ENCODE data around the gene ARID1B. TPM values are rescaled to one million over a fixed set of nuclear protein-coding genes. Genes with fewer than 3 reads are reported as not detected.

ARID1B gene
- total and polyA plus RNA-seq, 9 of the 15 experiments (the other 6 are each of a cell fraction or from before 2014, with no cell fraction given), result 12.5 to 50.5 (median 25.8) TPM

DNA sequence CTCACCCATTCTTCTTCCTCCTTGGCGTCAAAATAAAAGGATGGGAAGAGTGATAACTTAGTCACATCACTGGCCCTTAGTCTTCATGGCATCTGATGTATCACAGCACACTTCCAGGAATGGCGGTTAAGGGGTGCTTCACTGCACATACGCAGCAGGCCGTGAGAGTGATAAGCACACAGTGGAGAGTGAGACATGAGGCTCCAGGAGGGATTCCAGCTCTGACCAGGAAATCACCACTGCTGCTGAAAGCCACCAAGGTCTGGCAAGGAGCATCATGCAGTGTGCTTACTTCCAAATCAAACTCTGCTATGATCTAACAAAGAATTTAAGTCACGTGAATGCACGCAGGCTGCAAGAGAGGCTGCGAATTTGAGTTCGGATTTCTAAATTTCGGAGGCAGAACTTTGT is 62.4 kb downstream of the ARID1B start (continued):
- TF ChIP-seq, protein P1, sequence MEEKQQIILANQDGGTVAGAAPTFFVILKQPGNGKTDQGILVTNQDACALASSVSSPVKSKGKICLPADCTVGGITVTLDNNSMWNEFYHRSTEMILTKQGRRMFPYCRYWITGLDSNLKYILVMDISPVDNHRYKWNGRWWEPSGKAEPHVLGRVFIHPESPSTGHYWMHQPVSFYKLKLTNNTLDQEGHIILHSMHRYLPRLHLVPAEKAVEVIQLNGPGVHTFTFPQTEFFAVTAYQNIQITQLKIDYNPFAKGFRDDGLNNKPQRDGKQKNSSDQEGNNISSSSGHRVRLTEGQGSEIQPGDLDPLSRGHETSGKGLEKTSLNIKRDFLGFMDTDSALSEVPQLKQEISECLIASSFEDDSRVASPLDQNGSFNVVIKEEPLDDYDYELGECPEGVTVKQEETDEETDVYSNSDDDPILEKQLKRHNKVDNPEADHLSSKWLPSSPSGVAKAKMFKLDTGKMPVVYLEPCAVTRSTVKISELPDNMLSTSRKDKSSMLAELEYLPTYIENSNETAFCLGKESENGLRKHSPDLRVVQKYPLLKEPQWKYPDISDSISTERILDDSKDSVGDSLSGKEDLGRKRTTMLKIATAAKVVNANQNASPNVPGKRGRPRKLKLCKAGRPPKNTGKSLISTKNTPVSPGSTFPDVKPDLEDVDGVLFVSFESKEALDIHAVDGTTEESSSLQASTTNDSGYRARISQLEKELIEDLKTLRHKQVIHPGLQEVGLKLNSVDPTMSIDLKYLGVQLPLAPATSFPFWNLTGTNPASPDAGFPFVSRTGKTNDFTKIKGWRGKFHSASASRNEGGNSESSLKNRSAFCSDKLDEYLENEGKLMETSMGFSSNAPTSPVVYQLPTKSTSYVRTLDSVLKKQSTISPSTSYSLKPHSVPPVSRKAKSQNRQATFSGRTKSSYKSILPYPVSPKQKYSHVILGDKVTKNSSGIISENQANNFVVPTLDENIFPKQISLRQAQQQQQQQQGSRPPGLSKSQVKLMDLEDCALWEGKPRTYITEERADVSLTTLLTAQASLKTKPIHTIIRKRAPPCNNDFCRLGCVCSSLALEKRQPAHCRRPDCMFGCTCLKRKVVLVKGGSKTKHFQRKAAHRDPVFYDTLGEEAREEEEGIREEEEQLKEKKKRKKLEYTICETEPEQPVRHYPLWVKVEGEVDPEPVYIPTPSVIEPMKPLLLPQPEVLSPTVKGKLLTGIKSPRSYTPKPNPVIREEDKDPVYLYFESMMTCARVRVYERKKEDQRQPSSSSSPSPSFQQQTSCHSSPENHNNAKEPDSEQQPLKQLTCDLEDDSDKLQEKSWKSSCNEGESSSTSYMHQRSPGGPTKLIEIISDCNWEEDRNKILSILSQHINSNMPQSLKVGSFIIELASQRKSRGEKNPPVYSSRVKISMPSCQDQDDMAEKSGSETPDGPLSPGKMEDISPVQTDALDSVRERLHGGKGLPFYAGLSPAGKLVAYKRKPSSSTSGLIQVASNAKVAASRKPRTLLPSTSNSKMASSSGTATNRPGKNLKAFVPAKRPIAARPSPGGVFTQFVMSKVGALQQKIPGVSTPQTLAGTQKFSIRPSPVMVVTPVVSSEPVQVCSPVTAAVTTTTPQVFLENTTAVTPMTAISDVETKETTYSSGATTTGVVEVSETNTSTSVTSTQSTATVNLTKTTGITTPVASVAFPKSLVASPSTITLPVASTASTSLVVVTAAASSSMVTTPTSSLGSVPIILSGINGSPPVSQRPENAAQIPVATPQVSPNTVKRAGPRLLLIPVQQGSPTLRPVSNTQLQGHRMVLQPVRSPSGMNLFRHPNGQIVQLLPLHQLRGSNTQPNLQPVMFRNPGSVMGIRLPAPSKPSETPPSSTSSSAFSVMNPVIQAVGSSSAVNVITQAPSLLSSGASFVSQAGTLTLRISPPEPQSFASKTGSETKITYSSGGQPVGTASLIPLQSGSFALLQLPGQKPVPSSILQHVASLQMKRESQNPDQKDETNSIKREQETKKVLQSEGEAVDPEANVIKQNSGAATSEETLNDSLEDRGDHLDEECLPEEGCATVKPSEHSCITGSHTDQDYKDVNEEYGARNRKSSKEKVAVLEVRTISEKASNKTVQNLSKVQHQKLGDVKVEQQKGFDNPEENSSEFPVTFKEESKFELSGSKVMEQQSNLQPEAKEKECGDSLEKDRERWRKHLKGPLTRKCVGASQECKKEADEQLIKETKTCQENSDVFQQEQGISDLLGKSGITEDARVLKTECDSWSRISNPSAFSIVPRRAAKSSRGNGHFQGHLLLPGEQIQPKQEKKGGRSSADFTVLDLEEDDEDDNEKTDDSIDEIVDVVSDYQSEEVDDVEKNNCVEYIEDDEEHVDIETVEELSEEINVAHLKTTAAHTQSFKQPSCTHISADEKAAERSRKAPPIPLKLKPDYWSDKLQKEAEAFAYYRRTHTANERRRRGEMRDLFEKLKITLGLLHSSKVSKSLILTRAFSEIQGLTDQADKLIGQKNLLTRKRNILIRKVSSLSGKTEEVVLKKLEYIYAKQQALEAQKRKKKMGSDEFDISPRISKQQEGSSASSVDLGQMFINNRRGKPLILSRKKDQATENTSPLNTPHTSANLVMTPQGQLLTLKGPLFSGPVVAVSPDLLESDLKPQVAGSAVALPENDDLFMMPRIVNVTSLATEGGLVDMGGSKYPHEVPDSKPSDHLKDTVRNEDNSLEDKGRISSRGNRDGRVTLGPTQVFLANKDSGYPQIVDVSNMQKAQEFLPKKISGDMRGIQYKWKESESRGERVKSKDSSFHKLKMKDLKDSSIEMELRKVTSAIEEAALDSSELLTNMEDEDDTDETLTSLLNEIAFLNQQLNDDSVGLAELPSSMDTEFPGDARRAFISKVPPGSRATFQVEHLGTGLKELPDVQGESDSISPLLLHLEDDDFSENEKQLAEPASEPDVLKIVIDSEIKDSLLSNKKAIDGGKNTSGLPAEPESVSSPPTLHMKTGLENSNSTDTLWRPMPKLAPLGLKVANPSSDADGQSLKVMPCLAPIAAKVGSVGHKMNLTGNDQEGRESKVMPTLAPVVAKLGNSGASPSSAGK (IDR thresholded peaks at IDR 0.05), result peak; percentile 61
- TF ChIP-seq GTF2F1 (IDR thresholded peaks at IDR 0.05; ENCODE audit: low read depth, low read length) (no peak), RBBP5 (IDR thresholded peaks at IDR 0.05; ENCODE audit: borderline replicate concordance, insufficient read depth, low read length, poor library complexity, severe bottlenecking) (peak; percentile 34), RBM34 (IDR thresholded peaks at IDR 0.05; ENCODE audit: borderline replicate concordance, insufficient read depth, low read length) (no peak), KLF6 (CRISPR knock-in tag; IDR thresholded peaks at IDR 0.05; ENCODE audit: borderline replicate concordance) (no peak), ATF1 (CRISPR knock-in tag; IDR thresholded peaks at IDR 0.05) (no peak), ATF1 (tag; IDR thresholded peaks at IDR 0.05) (peak; percentile 31; the same call in 1 of the 2 replicates)
- TF ChIP-seq, protein P2, sequence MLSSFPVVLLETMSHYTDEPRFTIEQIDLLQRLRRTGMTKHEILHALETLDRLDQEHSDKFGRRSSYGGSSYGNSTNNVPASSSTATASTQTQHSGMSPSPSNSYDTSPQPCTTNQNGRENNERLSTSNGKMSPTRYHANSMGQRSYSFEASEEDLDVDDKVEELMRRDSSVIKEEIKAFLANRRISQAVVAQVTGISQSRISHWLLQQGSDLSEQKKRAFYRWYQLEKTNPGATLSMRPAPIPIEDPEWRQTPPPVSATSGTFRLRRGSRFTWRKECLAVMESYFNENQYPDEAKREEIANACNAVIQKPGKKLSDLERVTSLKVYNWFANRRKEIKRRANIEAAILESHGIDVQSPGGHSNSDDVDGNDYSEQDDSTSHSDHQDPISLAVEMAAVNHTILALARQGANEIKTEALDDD (IDR thresholded peaks at IDR 0.05), result peak; percentile 76
- TF ChIP-seq, protein P3, sequence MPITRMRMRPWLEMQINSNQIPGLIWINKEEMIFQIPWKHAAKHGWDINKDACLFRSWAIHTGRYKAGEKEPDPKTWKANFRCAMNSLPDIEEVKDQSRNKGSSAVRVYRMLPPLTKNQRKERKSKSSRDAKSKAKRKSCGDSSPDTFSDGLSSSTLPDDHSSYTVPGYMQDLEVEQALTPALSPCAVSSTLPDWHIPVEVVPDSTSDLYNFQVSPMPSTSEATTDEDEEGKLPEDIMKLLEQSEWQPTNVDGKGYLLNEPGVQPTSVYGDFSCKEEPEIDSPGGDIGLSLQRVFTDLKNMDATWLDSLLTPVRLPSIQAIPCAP (CRISPR knock-in tag; IDR thresholded peaks at IDR 0.05; ENCODE audit: borderline replicate concordance), result no peak
- TF ChIP-seq, protein P4, sequence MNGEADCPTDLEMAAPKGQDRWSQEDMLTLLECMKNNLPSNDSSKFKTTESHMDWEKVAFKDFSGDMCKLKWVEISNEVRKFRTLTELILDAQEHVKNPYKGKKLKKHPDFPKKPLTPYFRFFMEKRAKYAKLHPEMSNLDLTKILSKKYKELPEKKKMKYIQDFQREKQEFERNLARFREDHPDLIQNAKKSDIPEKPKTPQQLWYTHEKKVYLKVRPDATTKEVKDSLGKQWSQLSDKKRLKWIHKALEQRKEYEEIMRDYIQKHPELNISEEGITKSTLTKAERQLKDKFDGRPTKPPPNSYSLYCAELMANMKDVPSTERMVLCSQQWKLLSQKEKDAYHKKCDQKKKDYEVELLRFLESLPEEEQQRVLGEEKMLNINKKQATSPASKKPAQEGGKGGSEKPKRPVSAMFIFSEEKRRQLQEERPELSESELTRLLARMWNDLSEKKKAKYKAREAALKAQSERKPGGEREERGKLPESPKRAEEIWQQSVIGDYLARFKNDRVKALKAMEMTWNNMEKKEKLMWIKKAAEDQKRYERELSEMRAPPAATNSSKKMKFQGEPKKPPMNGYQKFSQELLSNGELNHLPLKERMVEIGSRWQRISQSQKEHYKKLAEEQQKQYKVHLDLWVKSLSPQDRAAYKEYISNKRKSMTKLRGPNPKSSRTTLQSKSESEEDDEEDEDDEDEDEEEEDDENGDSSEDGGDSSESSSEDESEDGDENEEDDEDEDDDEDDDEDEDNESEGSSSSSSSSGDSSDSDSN (IDR thresholded peaks at IDR 0.05; ENCODE audit: borderline replicate concordance in 1 of 2, low read depth in 2 of 2, low read length in 2 of 2), result peak in 1 of 2 experiments; percentile 80; a peak in 1 of 4 replicates
